Prostate gland (tissue), 2 donors: ENCODE results near the gene CCBE1. TPM values are rescaled to one million over a fixed set of nuclear protein-coding genes. Genes with fewer than 3 reads are reported as not detected.

Experiments
- DNase-seq: peaks from one replicate; pipeline ENCODE4 v3.0.0-alpha.2; 2019; ENCODE audit warnings: low spot score
- H3K27ac ChIP-seq, 2 donors: fragments of 200-600 bp; sonication (generic); 2 replicates each; pipeline ENCODE4 v1.5.1; 2017 to 2019
- H3K27me3 ChIP-seq: fragments of 200-600 bp; sonication (generic); replicated peaks from 2 replicates; pipeline ENCODE4 v1.5.1; 2019; ENCODE audit not compliant: insufficient read depth
- H3K36me3 ChIP-seq, 2 donors: fragments of 200-600 bp; sonication (generic); 1 replicate in 1 of 2; 2 replicates in 1 of 2; pipeline versions ENCODE4 v1.5.1 to v1.8.1; 2017 to 2019
- H3K4me1 ChIP-seq: fragments of 200-600 bp; sonication (generic); replicated peaks from 2 replicates; pipeline ENCODE4 v1.5.1; 2019
- H3K4me3 ChIP-seq, 2 donors: fragments of 200-600 bp; sonication (generic); 2 replicates each; pipeline ENCODE4 v1.5.1; 2017 to 2019
- H3K9me3 ChIP-seq: fragments of 200-600 bp; sonication (generic); 2 replicates; pipeline ENCODE4 v1.5.1; 2017
- POLR2A ChIP-seq: fragments of 450-650 bp; IDR thresholded peaks from one replicate; pipeline ENCODE4 v1.6.1; 2016; ENCODE audit warnings: antibody characterized with exemption, mild to moderate bottlenecking
- POLR2AphosphoS5 ChIP-seq: sonication (generic); formaldehyde crosslinking; IDR thresholded peaks from one replicate; pipeline ENCODE4 v1.6.1; 2017; ENCODE audit warnings: antibody characterized with exemption
- WGBS: methylation state at CpG from one replicate; pipeline ENCODE4 v1.1.5; 2018; 5-methylcytosine and 5-hydroxymethylcytosine counted together
- intact Hi-C: fragments of 100-400 bp; cut with DNase I; formaldehyde crosslinking; loops from one replicate; pipeline ENCODE4 v1.14.2; 2022
- total RNA-seq, 2 donors: library from RNA; depleted of rRNA; stranded (reverse); fragments of >200 nt; gene quantifications; one replicate each; pipeline ENCODE4 v1.1.0, GENCODE V29; 2016
- TF ChIP-seq, protein P1 (sequence below), 4 experiments: fragments of 200-600 bp in 2 of 4; fragments of 450-650 bp in 2 of 4; sonication (generic) in 2 of 4; IDR thresholded peaks; 1 replicate in 3 of 4; 2 replicates in 1 of 4; pipeline ENCODE4 v1.5.1; 2016 to 2019; ENCODE audit warnings: antibody characterized with exemption in 4 of 4, mild to moderate bottlenecking in 2 of 4, moderate library complexity in 2 of 4

CCBE1 gene
- total RNA-seq, 2 donors from 2014 or later, result 1.8 to 2.0 TPM

DNA sequence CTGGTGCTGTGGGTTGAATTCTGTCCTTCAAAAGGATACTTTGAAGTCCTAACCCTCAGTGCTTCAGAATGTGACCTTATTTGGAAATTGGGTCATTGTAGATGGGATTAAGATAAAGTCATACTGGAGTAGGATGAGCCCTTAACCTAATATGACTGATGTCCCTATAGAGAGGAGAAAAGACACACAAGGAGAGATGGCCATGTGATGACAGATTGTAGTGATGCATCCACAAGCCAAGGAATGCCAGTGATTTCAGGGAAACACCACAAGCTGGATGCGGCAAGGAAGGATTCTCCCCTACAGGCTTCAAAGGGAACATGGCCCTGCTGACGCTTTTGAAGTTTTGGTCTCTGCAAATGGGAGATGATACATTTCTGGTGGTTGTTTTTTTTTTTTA, 24.7 kb upstream of the CCBE1 start:
- Histone ChIP-seq H3K27ac (no peak overlapping the region), H3K4me1 (no peaks in the 10 kb centered on the region), H3K9me3 (no peaks in the 10 kb centered on the region), H3K4me3 (no peak overlapping the region), H3K27me3 (no peaks in the 10 kb centered on the region), H3K36me3 (no peaks in the 10 kb centered on the region)
- intact Hi-C loops, result no loop called here
- no peak for TF ChIP-seq POLR2A
- no peak for TF ChIP-seq POLR2AphosphoS5
- TF ChIP-seq, protein P1, sequence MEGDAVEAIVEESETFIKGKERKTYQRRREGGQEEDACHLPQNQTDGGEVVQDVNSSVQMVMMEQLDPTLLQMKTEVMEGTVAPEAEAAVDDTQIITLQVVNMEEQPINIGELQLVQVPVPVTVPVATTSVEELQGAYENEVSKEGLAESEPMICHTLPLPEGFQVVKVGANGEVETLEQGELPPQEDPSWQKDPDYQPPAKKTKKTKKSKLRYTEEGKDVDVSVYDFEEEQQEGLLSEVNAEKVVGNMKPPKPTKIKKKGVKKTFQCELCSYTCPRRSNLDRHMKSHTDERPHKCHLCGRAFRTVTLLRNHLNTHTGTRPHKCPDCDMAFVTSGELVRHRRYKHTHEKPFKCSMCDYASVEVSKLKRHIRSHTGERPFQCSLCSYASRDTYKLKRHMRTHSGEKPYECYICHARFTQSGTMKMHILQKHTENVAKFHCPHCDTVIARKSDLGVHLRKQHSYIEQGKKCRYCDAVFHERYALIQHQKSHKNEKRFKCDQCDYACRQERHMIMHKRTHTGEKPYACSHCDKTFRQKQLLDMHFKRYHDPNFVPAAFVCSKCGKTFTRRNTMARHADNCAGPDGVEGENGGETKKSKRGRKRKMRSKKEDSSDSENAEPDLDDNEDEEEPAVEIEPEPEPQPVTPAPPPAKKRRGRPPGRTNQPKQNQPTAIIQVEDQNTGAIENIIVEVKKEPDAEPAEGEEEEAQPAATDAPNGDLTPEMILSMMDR (IDR thresholded peaks at IDR 0.05), result no peak
- WGBS, result 100% methylated on average over 2 of the region's 2 CpGs
- no peak for DNase-seq

DNA sequence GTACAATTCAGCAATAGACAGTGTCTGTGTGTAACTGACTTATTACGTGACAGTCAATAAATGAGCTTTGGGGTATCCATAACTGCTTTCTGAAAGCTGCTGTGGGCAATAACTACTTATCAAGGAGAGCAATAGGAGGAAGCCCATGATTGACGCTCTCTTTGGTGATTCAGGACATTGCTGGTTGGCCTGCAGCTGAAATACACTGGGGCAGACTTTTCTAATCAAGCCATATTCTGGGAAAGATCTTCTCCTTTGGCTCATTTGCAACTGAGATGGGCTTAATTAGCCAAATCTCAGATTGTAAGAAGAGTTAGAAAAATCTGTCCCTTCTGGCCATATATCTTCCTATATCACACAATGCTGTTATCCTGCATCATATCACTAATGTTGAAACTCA, 24.0 kb upstream of the CCBE1 start:
- Histone ChIP-seq H3K27ac (no peak overlapping the region), H3K9me3 (no peaks in the 10 kb centered on the region), H3K27me3 (no peaks in the 10 kb centered on the region), H3K4me3 (no peak overlapping the region), H3K36me3 (no peaks in the 10 kb centered on the region), H3K4me1 (no peaks in the 10 kb centered on the region)
- 83% methylated on average over 2 of the region's 2 CpGs for WGBS
- intact Hi-C loops, result no loop called here
- no peak for DNase-seq
- TF ChIP-seq POLR2AphosphoS5 (no peak), POLR2A (no peak)
- TF ChIP-seq, protein P1 (IDR thresholded peaks at IDR 0.05), result no peak

DNA sequence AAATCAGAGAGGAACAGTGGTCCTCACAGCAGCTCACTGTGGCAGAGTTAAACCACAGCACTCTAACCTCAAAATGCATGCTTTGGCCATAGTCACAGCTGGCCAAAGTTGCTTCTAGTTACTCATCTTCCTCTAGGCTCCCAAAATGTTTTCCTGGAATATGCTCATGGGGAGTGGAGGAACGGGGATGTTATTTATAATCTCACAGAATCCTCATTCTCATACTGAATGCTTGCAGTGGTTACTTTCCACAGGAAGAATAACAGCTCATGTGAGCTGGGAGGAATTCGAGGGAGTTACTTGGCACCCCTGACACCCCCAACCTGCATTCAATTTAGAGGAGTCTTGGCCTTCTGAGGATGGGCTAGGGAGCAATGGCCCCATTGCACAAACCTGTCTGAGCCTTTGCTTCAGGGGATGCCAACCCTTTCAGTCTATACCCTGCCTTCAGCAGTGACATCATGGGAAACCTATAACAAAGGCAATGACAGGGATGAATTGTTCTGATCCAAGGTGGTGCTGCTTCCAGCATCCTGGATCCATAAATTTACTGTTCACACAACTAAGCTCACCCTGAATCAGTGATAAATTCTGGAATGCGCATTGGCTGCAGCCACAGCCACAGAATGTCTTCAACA, 22.4 kb upstream of the CCBE1 start:
- H3K9me3 ChIP-seq, result no peaks in the 10 kb centered on the region
- intact Hi-C loops, result no loop called here
- H3K36me3 ChIP-seq, result no peaks in the 10 kb centered on the region
- TF ChIP-seq POLR2AphosphoS5 (no peak), POLR2A (no peak)
- TF ChIP-seq, protein P1 (IDR thresholded peaks at IDR 0.05), result no peak
- H3K27me3 ChIP-seq, result no peaks in the 10 kb centered on the region
- no peak overlapping the region for H3K4me3 ChIP-seq
- H3K27ac ChIP-seq, result no peak overlapping the region
- no peaks in the 10 kb centered on the region for H3K4me1 ChIP-seq
- WGBS, result 76% methylated on average over 3 of the region's 3 CpGs
- no peak for DNase-seq

DNA sequence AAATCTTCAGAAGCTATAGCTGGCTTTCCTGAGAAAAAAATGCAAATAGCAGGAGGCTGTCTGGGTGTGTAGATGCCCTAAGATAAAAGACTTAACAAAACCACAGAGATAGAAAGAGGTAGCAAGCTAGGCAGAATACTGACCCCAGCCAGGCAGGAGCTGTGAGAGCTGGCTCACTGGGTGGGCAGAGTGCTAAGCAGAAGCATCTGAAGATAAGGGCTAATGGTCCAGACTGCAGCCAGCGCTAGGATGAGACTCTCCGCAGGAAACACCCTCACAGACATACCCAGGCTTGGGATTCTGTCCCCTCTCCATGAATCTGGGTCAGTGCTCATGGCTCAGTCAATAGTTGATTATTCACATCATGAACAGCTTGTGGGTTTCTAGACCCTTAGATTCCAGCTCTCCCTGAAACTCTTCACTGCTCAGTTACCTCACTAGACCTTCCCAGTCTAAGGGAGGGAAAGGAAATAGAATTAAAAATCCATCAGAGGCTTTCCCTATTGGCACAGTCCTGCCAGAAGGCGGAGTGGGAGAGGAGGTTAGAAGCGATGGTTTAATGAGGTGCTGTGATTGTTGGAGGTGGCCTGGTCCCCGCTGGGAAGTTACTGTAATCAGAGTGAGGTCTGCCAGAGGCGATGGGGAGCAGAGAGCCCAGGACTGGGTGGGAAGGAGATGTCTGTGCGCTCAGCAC, 21.4 kb upstream of the CCBE1 start:
- intact Hi-C loops, result no loop called here
- Histone ChIP-seq H3K4me1 (no peaks in the 10 kb centered on the region), H3K27me3 (no peaks in the 10 kb centered on the region), H3K27ac (no peak overlapping the region), H3K9me3 (no peaks in the 10 kb centered on the region), H3K36me3 (no peaks in the 10 kb centered on the region), H3K4me3 (no peak overlapping the region)
- TF ChIP-seq POLR2AphosphoS5, result no peak
- TF ChIP-seq, protein P1 (IDR thresholded peaks at IDR 0.05), result no peak
- TF ChIP-seq POLR2A, result no peak
- DNase-seq, result no peak
- 67% methylated on average over 7 of the region's 7 CpGs for WGBS

DNA sequence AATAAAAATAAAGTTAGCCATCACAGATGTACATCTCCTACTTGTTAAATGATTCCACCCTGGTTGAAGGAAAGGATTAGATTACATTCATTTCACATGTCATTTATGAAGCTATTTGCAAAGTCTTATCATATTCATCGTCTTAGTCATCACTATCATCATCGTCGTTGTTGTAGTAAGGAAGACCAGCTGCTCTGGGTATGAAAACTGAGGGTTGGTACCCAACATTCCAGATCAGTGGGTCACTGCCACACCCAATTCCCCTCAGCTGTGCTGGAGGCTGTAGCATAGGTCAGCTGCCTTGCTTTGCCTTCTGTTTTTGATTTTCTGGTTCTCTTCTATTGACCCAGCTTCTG, 20.9 kb upstream of the CCBE1 start:
- no peak for DNase-seq
- TF ChIP-seq POLR2AphosphoS5, result no peak
- TF ChIP-seq, protein P1 (IDR thresholded peaks at IDR 0.05), result no peak
- no peak for TF ChIP-seq POLR2A
- no peak overlapping the region for H3K27ac ChIP-seq
- no peaks in the 10 kb centered on the region for H3K36me3 ChIP-seq
- H3K9me3 ChIP-seq, result no peaks in the 10 kb centered on the region
- H3K27me3 ChIP-seq, result no peaks in the 10 kb centered on the region
- intact Hi-C loops, result no loop called here
- 65% methylated on average over 3 of the region's 3 CpGs for WGBS
- H3K4me3 ChIP-seq, result no peak overlapping the region
- H3K4me1 ChIP-seq, result no peaks in the 10 kb centered on the region
